ENCODE results near the gene CCDC85A. TPM values are rescaled to one million over a fixed set of nuclear protein-coding genes. Genes with fewer than 3 reads are reported as not detected.

Gene CCDC85A
- total RNA-seq, 1 experiment from 2014 or later = 1.1 TPM

- H3K9me3 ChIP-seq (ENCODE audit: low read length) = no peaks in the 10 kb centered on the region
- H3K27ac ChIP-seq (ENCODE audit: low read length) = no peak overlapping the region
- peaks cover 90% of the 10 kb centered on the region for H3K27me3 ChIP-seq (ENCODE audit: low read length)
- no peaks in the 10 kb centered on the region for H3K79me2 ChIP-seq (ENCODE audit: low read length)
- intact Hi-C loops (cut with micrococcal nuclease) = loop anchor here (10.0 kb wide), 1 partner anchor 325 kb away; no protein-coding TSS in a partner anchor
- no peak overlapping the region for H2AFZ ChIP-seq (ENCODE audit: low read length)
- H3F3A ChIP-seq (ENCODE audit: low read length, unreplicated experiment) = no peaks in the 10 kb centered on the region
- BruUV-seq (replicated peaks) = no TSS peak
- ChIA-PET POLR2A (ENCODE audit: unreplicated experiment) (no interaction called here), CTCF (no interaction called here)
- DNase-seq (peak; percentile 19), ATAC-seq (no peak)
- H3K9me2 ChIP-seq (replicated peaks; ENCODE audit: low read length) = no peaks in the 10 kb centered on the region
- H3K4me3 ChIP-seq (ENCODE audit: low read length) = no peak overlapping the region
- 0 out of 2 replicates have a peak, but pooled peaks cover 7% of the 10 kb centered on the region for H3K4me1 ChIP-seq (ENCODE audit: insufficient read depth, low read length)
- TF ChIP-seq CTCF (conservative IDR thresholded peaks at IDR 0.05; ENCODE audit: low read depth, low read length) (no peak), EZH2phosphoT487 (IDR thresholded peaks at IDR 0.05; ENCODE audit: borderline replicate concordance, low read length) (no peak)
- no peak overlapping the region for H3K9ac ChIP-seq (ENCODE audit: low read length)
- H4K20me1 ChIP-seq (ENCODE audit: low read length) = no peaks in the 10 kb centered on the region
- no peaks in the 10 kb centered on the region for H3K36me3 ChIP-seq (ENCODE audit: low read depth, low read length)
- H3K4me2 ChIP-seq (ENCODE audit: low read length) = no peak overlapping the region
Measured at GRCh38 chr2:56199492-56199891, 15.7 kb downstream of the CCDC85A start.

- H3K4me2 ChIP-seq (ENCODE audit: low read length) = no peak overlapping the region
- no peak overlapping the region for H3K27ac ChIP-seq (ENCODE audit: low read length)
- no peaks in the 10 kb centered on the region for H3K9me2 ChIP-seq (replicated peaks; ENCODE audit: low read length)
- intact Hi-C loops (cut with micrococcal nuclease) = no loop called here
- H3K9me3 ChIP-seq (ENCODE audit: low read length) = no peaks in the 10 kb centered on the region
- H3K36me3 ChIP-seq (ENCODE audit: low read depth, low read length) = no peaks in the 10 kb centered on the region
- CTCF ChIA-PET = no interaction called here
- no peak overlapping the region for H3K4me3 ChIP-seq (ENCODE audit: low read length)
- peaks cover 71% of the 10 kb centered on the region for H3K27me3 ChIP-seq (ENCODE audit: low read length)
- DNase-seq (no peak), ATAC-seq (no peak)
- no peak overlapping the region for H2AFZ ChIP-seq (ENCODE audit: low read length)
- TF ChIP-seq EZH2phosphoT487 (IDR thresholded peaks at IDR 0.05; ENCODE audit: borderline replicate concordance, low read length) = no peak
- no peak for TF ChIP-seq EZH2 (IDR thresholded peaks at IDR 0.05; ENCODE audit: low read length, unreplicated experiment)
- no peak for TF ChIP-seq CTCF (conservative IDR thresholded peaks at IDR 0.05; ENCODE audit: low read depth, low read length)
- H3K9ac ChIP-seq (ENCODE audit: low read length) = no peak overlapping the region
- BruUV-seq (replicated peaks) = no TSS peak
- H3K79me2 ChIP-seq (ENCODE audit: low read length) = no peaks in the 10 kb centered on the region
- H4K20me1 ChIP-seq (ENCODE audit: low read length) = no peaks in the 10 kb centered on the region
- POLR2A ChIA-PET (ENCODE audit: unreplicated experiment) = no interaction called here
- no peaks in the 10 kb centered on the region for H3F3A ChIP-seq (ENCODE audit: low read length, unreplicated experiment)
- H3K4me1 ChIP-seq (ENCODE audit: insufficient read depth, low read length) = no peaks in the 10 kb centered on the region
Measured at GRCh38 chr2:56202381-56203121, 18.8 kb downstream of the CCDC85A start.

GRCh38 chr2:56204556-56204955 lies 20.8 kb downstream of the CCDC85A start:
- CTCF ChIA-PET = no interaction called here
- no TSS peak for BruUV-seq (replicated peaks)
- no peak overlapping the region for H3K4me2 ChIP-seq (ENCODE audit: low read length)
- no peaks in the 10 kb centered on the region for H3K9me3 ChIP-seq (ENCODE audit: low read length)
- no peak overlapping the region for H3K9ac ChIP-seq (ENCODE audit: low read length)
- no peaks in the 10 kb centered on the region for H3K4me1 ChIP-seq (ENCODE audit: insufficient read depth, low read length)
- TF ChIP-seq EZH2 (IDR thresholded peaks at IDR 0.05; ENCODE audit: low read length, unreplicated experiment) (no peak), EZH2phosphoT487 (IDR thresholded peaks at IDR 0.05; ENCODE audit: borderline replicate concordance, low read length) (no peak), CTCF (conservative IDR thresholded peaks at IDR 0.05; ENCODE audit: low read depth, low read length) (no peak)
- H3K36me3 ChIP-seq (ENCODE audit: low read depth, low read length) = no peaks in the 10 kb centered on the region
- H3K27me3 ChIP-seq (ENCODE audit: low read length) = peaks cover 53% of the 10 kb centered on the region
- no peak for DNase-seq
- H3K79me2 ChIP-seq (ENCODE audit: low read length) = no peaks in the 10 kb centered on the region
- no peak overlapping the region for H3K4me3 ChIP-seq (ENCODE audit: low read length)
- no peak overlapping the region for H3K27ac ChIP-seq (ENCODE audit: low read length)
- no peaks in the 10 kb centered on the region for H4K20me1 ChIP-seq (ENCODE audit: low read length)
- intact Hi-C loops (cut with micrococcal nuclease) = no loop called here
- no peak for ATAC-seq
- H3F3A ChIP-seq (ENCODE audit: low read length, unreplicated experiment) = no peaks in the 10 kb centered on the region
- no peak overlapping the region for H2AFZ ChIP-seq (ENCODE audit: low read length)
- H3K9me2 ChIP-seq (replicated peaks; ENCODE audit: low read length) = no peaks in the 10 kb centered on the region
- POLR2A ChIA-PET (ENCODE audit: unreplicated experiment) = no interaction called here
